ENCODE data around the gene DROSHA.
"Not testable (repeated sequence)": the region's sequence is repeated elsewhere in the genome, so short reads cannot be mapped to it uniquely, and the experiment has no call there.

DROSHA gene

GRCh38 chr5:31395450-31396045 is 136.3 kb downstream of the DROSHA start:
- intact Hi-C loops (cut with DNase I); DNase-seq: not testable (repeated sequence)

GRCh38 chr5:31393126-31393525 is 138.8 kb downstream of the DROSHA start:
- no peak for DNase-seq
- intact Hi-C loops (cut with DNase I): no loop called here

DNA sequence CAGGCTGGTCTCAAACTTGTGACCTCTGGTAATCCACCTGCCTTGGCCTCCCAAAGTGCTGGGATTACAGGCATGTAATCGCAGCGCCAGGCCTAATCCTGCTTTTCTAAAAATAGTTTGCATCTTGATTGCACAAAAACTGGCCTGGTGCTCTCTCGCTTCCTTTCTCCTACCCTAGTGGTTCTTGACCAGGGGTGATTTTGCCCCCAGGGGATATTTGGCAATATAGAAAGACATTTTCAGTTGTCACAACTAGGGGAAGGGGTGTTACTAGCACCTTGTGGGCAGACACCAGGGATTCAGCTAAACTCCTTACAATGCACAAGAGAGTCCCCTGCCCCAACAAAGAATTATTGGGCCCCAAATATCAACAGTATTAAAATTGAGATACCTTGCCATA is 139.8 kb downstream of the DROSHA start:
- DNase-seq: no peak
- intact Hi-C loops (cut with DNase I): no loop called here

- no peak for DNase-seq
- intact Hi-C loops (cut with DNase I): no loop called here
Observed at GRCh38 chr5:31390256-31390655, 141.6 kb downstream of the DROSHA start.

DNA sequence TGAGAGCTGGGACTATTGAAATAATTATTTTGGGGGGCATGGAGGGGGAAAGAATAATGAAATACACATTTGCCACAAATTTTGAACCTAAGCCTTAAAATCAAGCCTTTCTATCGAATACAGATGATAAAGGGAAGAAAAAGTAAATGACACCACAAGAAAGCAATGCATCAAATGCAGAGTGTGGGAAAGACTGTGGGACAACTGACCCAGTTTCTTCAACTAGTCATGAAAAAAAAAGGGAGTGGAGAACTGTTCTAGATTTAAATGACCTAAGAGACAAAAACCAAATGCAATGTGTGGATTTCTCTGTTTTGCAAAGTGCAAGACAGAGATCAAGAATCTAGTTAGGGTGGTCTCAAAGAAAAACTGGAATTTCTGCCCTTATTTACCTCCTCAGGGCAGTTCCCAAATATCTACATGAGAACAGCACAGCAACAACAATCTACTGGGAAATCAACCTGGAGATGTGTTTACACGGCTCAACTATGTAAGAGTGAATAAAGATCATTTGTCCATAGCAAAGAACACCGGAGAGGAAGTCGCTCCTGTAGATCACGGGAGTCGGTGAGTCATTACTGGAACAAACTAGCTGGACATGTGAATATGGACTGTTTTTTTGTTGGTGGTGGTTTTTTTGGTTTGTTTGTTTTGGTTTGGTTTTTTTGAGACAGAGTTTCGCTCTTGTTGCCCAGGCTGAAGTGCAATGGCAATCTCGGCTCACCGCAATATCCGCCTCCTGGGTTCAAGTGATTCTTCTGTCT is 145.9 kb downstream of the DROSHA start:
- DNase-seq: no peak
- intact Hi-C loops (cut with DNase I): no loop called here

DNA sequence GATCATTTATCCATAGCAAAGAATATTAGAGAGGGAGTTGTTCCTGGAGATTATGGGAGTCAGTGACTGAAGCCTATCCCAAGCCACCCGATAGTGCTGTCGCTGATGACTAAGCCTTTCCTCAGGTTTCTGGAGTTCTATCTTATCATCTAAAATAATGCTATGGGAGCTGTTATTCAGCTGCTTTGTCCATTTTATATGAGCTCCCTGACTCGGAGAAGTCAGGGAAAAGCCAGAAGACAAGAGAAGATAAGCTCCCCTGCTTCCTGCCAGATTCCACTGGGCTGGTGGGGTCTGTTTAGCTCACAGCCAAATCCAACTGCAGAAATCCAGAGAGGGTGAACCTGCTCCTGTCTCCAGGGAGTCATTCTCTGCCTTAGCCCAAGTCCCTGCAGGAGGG is 148.2 kb downstream of the DROSHA start:
- DNase-seq: no peak
- intact Hi-C loops (cut with DNase I): no loop called here

GRCh38 chr5:31382051-31382878 is 149.6 kb downstream of the DROSHA start:
- intact Hi-C loops (cut with DNase I): no loop called here
- DNase-seq: no peak

GRCh38 chr5:31381299-31381698 is 150.6 kb downstream of the DROSHA start:
- DNase-seq: no peak
- intact Hi-C loops (cut with DNase I): no loop called here

GRCh38 chr5:31380049-31380448 is 151.8 kb downstream of the DROSHA start:
- intact Hi-C loops (cut with DNase I): no loop called here
- DNase-seq: no peak

- intact Hi-C loops (cut with DNase I): no loop called here
- DNase-seq: no peak
Observed at GRCh38 chr5:31378838-31379237, 153.1 kb downstream of the DROSHA start.

GRCh38 chr5:31378136-31378535 is 153.8 kb downstream of the DROSHA start:
- DNase-seq: no peak
- intact Hi-C loops (cut with DNase I): no loop called here

DNA sequence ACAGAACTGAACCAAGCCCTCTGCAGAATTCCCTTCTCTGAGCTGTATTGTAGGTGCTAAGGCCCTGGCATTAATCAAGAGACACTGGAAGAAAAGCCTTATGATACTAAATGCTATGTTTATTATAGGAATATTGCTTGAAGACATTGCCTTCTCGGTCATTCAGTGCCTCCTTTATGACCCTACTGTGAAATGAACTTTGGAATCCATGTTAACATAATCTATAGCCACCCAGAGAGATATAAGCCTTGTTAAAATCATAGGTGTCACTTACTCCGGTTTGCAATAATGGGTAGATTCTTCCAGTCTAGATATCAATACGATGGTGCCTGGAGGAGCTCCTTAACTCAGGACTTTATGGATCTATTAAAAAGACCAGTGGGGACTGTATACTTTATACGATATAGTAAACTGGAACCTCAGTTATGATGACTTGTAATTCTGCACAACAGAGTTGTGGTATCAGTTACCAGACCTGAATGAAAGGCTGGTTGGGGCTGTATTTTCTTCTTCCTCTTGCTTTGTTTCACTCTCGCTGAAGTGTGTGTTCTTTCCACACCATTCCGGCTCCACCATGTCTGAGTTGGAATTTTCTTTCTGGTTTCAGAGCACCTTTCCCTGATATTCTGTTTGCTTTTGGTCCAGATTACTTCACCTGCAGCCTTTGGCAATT is 154.5 kb downstream of the DROSHA start:
- no peak for DNase-seq
- intact Hi-C loops (cut with DNase I): no loop called here

GRCh38 chr5:31375999-31376720 is 155.7 kb downstream of the DROSHA start:
- no peak for DNase-seq
- intact Hi-C loops (cut with DNase I): no loop called here

- DNase-seq: no peak
- intact Hi-C loops (cut with DNase I): no loop called here
Observed at GRCh38 chr5:31372124-31372523, 159.8 kb downstream of the DROSHA start.

DNA sequence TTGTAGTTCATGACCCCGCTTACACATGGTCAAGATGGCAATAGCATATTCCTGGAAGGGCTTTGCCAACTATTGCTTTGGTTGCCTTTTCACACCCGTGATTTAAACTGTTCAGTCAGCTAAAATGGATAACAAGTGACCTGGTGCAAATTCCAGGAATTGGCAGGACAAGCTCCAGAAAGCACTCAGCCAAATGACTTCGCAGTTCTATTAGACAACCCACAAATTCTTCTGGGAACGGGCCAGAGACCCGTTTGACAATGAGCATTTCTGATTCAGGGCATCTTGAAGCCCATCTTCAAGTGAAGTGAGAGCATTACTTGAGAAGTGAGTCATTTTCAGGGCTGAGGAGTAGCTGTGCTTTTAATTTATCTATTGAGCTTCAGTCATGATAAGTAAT is 165.0 kb downstream of the DROSHA start:
- intact Hi-C loops (cut with DNase I): no loop called here
- DNase-seq: peak in 4 of 42 donors; percentile 9 to 47 (median 16)

GRCh38 chr5:31365776-31366175 is 166.1 kb downstream of the DROSHA start:
- intact Hi-C loops (cut with DNase I): no loop called here
- no peak for DNase-seq

- DNase-seq: no peak
- intact Hi-C loops (cut with DNase I): no loop called here
Observed at GRCh38 chr5:31364881-31365636, 166.8 kb downstream of the DROSHA start.

DNA sequence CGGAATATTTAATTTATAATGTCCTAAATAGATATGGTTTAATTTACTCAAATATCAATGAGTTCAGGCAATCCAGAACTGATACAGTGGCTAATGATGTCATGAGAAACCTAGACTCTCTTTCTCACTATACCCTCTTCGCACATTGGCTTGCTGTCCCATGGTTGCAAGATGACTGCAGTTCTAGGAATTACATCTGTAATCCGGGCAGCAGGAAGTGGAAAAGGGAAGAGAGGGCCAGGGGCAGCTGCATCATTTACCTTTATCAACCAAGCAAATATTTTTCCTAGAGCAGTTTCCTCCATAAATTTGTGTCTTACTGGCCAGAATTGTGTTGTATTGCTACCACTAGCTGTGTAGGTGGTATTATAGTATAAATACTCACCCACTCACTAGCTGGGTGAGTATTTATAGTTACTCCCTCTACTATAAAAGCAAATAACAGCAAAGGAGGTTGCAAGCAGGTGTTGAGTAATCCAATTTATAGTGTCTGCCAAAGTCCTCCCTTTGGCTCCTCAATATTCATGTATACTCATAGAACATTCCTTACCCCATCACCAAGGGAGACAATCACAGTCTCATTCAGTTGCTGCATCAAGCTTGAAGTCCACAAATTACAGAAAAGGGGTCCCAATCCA is 168.8 kb downstream of the DROSHA start:
- DNase-seq: no peak

More for the DNA sequence above, 168.8 kb downstream of the DROSHA start:
- intact Hi-C loops (cut with DNase I): no loop called here

Data from head of caudate nucleus (tissue), 42 donors.